GM12878 (cell line): ENCODE measurements around the gene PADI4. TPM values are rescaled to one million over a fixed set of nuclear protein-coding genes. Genes with fewer than 3 reads are reported as not detected.

Experiments
- ATAC-seq: fragments of 200-7000 bp; cut with Tn5 transposase; 3 replicates; pipeline ENCODE4 v1.9.1; 2020; ENCODE audit warnings: mild to moderate bottlenecking, moderate library complexity
- BruUV-seq: library from RNA; stranded (reverse); fragments of 400-500 nt; replicated peaks from 2 replicates; lab custom pipeline; 2021; lab: Mats Ljungman, UMichigan
- CTCF ChIA-PET: fragments of 300-600 bp; sonication (Branson Sonifier 250); formaldehyde crosslinking; extraction: SDS; loops from one replicate; lab custom pipeline; 2021; ENCODE audit warnings: inconsistent platforms; lab: Yijun Ruan, JAX
- POLR2A ChIA-PET: fragments of 350-600 bp; formaldehyde crosslinking; extraction: SDS; loops from one replicate; lab custom pipeline; 2021; ENCODE audit warnings: inconsistent platforms; lab: Charles Lee
- RAD21 ChIA-PET: fragments of 300-600 bp; sonication (Branson Sonifier 250); formaldehyde crosslinking; loops from one replicate; lab custom pipeline; 2023; ENCODE audit warnings: antibody characterized with exemption; ENCODE audit not compliant: unreplicated experiment; lab: Charles Lee
- SMC1A ChIA-PET: fragments of 300-600 bp; sonication (Branson Sonifier 250); formaldehyde crosslinking; loops from one replicate; lab custom pipeline; 2023; ENCODE audit not compliant: unreplicated experiment, uncharacterized antibody; lab: Charles Lee
- DNase-seq: peaks from one replicate; pipeline ENCODE4 v3.0.0-alpha.2; 2011; ENCODE audit warnings: low read depth, low spot score
- FAIRE-seq: peaks from 3 replicates; lab custom pipeline; 2011; peaks lifted over from hg19 to GRCh38; lab: Jason Lieb, UNC
- H2AFZ ChIP-seq: 2 replicates; pipeline ENCODE4 v1.6.0; 2011; ENCODE audit warnings: low read depth, low read length, control low read depth; ENCODE audit not compliant: control insufficient read depth
- H3K27ac ChIP-seq: 2 replicates; pipeline ENCODE4 v1.5.1; 2011; ENCODE audit warnings: control low read depth; ENCODE audit not compliant: control insufficient read depth, insufficient read depth
- H3K27me3 ChIP-seq, 2 experiments: replicated peaks in 1 of 2; 2 replicates each; pipeline versions ENCODE4 v1.6.0 to v1.6.1; 2011; ENCODE audit warnings: low read length in 1 of 2; ENCODE audit not compliant: control insufficient read depth in 2 of 2, insufficient read depth in 2 of 2
- H3K36me3 ChIP-seq, 2 experiments: 2 replicates each; pipeline ENCODE4 v1.5.1; 2011; ENCODE audit warnings: low read length in 1 of 2; ENCODE audit not compliant: control insufficient read depth in 2 of 2, insufficient read depth in 2 of 2
- H3K4me1 ChIP-seq: 2 replicates; pipeline ENCODE4 v1.6.1; 2011; ENCODE audit warnings: mild to moderate bottlenecking, low read length, moderate library complexity, mixed read lengths; ENCODE audit not compliant: control insufficient read depth, insufficient read depth
- H3K4me2 ChIP-seq: 2 replicates; pipeline ENCODE4 v1.6.0; 2011; ENCODE audit warnings: control low read depth; ENCODE audit not compliant: control insufficient read depth, insufficient read depth
- H3K4me3 ChIP-seq: fragments of 200-600 bp; sonication (generic); 2 replicates; pipeline ENCODE4 v1.5.1; 2016
- H3K79me2 ChIP-seq: 2 replicates; pipeline ENCODE4 v1.6.0; 2011; ENCODE audit warnings: low read length; ENCODE audit not compliant: control insufficient read depth, insufficient read depth
- H3K9ac ChIP-seq: 2 replicates; pipeline ENCODE4 v1.8.0; 2011; ENCODE audit warnings: low read length, control low read depth, mixed read lengths; ENCODE audit not compliant: control insufficient read depth, insufficient read depth
- H3K9me3 ChIP-seq: replicated peaks from 3 replicates; pipeline ENCODE4 v1.5.1; 2011; ENCODE audit warnings: mild to moderate bottlenecking, low read length; ENCODE audit not compliant: control insufficient read depth, insufficient read depth
- H4K20me1 ChIP-seq: 2 replicates; pipeline ENCODE4 v1.6.0; 2011; ENCODE audit not compliant: control insufficient read depth, insufficient read depth
- ASH2L ChIP-seq: fragments of 300-600, 200-600 bp; sonication (generic); IDR thresholded peaks from 2 replicates; pipeline ENCODE4 v1.6.1; 2017; ENCODE audit warnings: low read depth, mild to moderate bottlenecking, borderline replicate concordance
- BACH1 ChIP-seq: fragments of 450-650 bp; IDR thresholded peaks from 2 replicates; pipeline ENCODE4 v1.6.1; 2017; ENCODE audit warnings: mild to moderate bottlenecking, borderline replicate concordance
- CEBPB ChIP-seq, 2 experiments: fragments of 150-350 bp in 1 of 2; IDR thresholded peaks; 2 replicates each; pipeline ENCODE4 v1.6.1; 2012 to 2014; ENCODE audit warnings: low read depth in 2 of 2, low read length in 2 of 2, borderline replicate concordance in 1 of 2, inconsistent platforms in 1 of 2
- JUNB ChIP-seq: IDR thresholded peaks from 2 replicates; pipeline ENCODE4 v1.6.1; 2016; ENCODE audit warnings: antibody characterized with exemption, mild to moderate bottlenecking
- REST ChIP-seq: IDR thresholded peaks from 2 replicates; pipeline ENCODE4 v1.6.1; 2012; ENCODE audit warnings: mild to moderate bottlenecking, low read depth, low read length
- SKIL ChIP-seq: fragments of 450-650 bp; IDR thresholded peaks from 2 replicates; pipeline ENCODE4 v1.6.1; 2017; ENCODE audit warnings: mild to moderate bottlenecking, low read depth, inconsistent platforms; ENCODE audit not compliant: poor library complexity, severe bottlenecking
- SMAD1 ChIP-seq: fragments of 450-650 bp; IDR thresholded peaks from 2 replicates; pipeline ENCODE4 v1.6.1; 2018; ENCODE audit warnings: mild to moderate bottlenecking, low read depth; ENCODE audit not compliant: partially characterized antibody
- SMC3 ChIP-seq: IDR thresholded peaks from 2 replicates; pipeline ENCODE4 v1.6.1; 2011; ENCODE audit warnings: low read length, improper control_type of control experiment, borderline replicate concordance
- SREBF2 ChIP-seq: IDR thresholded peaks from 2 replicates; pipeline ENCODE4 v1.6.1; 2012; ENCODE audit warnings: mild to moderate bottlenecking, low read length
- ZBTB40 ChIP-seq: fragments of 450-650 bp; IDR thresholded peaks from 2 replicates; pipeline ENCODE4 v1.6.1; 2016; ENCODE audit warnings: mild to moderate bottlenecking, moderate library complexity, borderline replicate concordance
- WGBS: methylation state at CpG from one replicate; pipeline ENCODE4 v1.1.6; 2016; ENCODE audit warnings: low lambda C conversion rate; ENCODE audit not compliant: insufficient replicate concordance, insufficient coverage; ENCODE audit errors: missing lambda C conversion rate; 5-methylcytosine and 5-hydroxymethylcytosine counted together
- in situ Hi-C: fragments of 300-500 bp; cut with MboI; formaldehyde crosslinking; loops from 9 replicates; pipeline ENCODE4 v1.14.3; 2018; ENCODE audit warnings: mixed read lengths
- intact Hi-C: fragments of 100-400 bp; cut with micrococcal nuclease; formaldehyde crosslinking; loops from one replicate; pipeline ENCODE4 v1.14.2; 2022; ENCODE audit not compliant: unreplicated experiment
- polyA plus RNA-seq, 11 experiments: library from polyadenylated mRNA; depleted of rRNA in 4 of 11; unstranded in 6 of 11; stranded (reverse) in 5 of 11; fragments of >200 nt; fragmentation: Nextera tagmentation in 4 of 11; fragmentation: Illumina TruSeq in 1 of 11; extraction: Ambion mirVana in 4 of 11; extraction: Trizol in 1 of 11; gene quantifications; 1 replicate in 1 of 11; 2 replicates in 10 of 11; pipeline versions ENCODE4 v1.2.1 to v1.2.3, GENCODE V29; 2011 to 2016; ENCODE audit warnings: inconsistent platforms in 2 of 11, missing spikeins in 2 of 11, low read depth in 1 of 11
- total RNA-seq, 4 experiments: library from RNA; depleted of rRNA in 3 of 4; stranded (reverse); fragments of >200 nt in 3 of 4; fragmentation: Illumina TruSeq in 1 of 4; extraction: Trizol in 1 of 4; gene quantifications; 2 replicates each; pipeline versions ENCODE4 v1.2.1 to v1.2.3, GENCODE V29; 2013 to 2021

PADI4 gene
- total and polyA plus RNA-seq, 10 of the 15 experiments (the other 5 are each of a cell fraction or from before 2014, with no cell fraction given), result 0.08 to 0.47 (median 0.15) TPM; not detected in 3

GRCh38 chr1:17277511-17278159 is 30.4 kb upstream of the PADI4 start:
- Histone ChIP-seq H3K36me3 (no peaks in the 10 kb centered on the region), H3K4me1 (peaks cover 10% of the 10 kb centered on the region), H2AFZ (no peak overlapping the region), H4K20me1 (no peaks in the 10 kb centered on the region), H3K27me3 (peaks cover 0 to 2% of the 10 kb centered on the region in 2 experiments; a peak in 1 of 4 replicates), H3K4me3 (no peak overlapping the region), H3K4me2 (no peak overlapping the region), H3K9ac (no peak overlapping the region), H3K79me2 (no peaks in the 10 kb centered on the region), H3K9me3 (no peaks in the 10 kb centered on the region), H3K27ac (no peak overlapping the region)
- ChIA-PET RAD21 (interaction anchor here (1.1 kb wide), 1 partner anchor 219 kb away, joined by 3 read pairs; no protein-coding TSS in a partner anchor), POLR2A (no interaction called here), CTCF (no interaction called here), SMC1A (no interaction called here)
- intact Hi-C loops (loop anchor here (10.0 kb wide), 1 partner anchor 223 kb away; the partner anchor contains the start of gene SDHB), in situ Hi-C loops (no loop called here)
- no peak for DNase-seq
- FAIRE-seq, result no peak
- no peak for ATAC-seq
- TF ChIP-seq SMC3 (no peak), SREBF2 (no peak), SKIL (no peak), BACH1 (no peak), ZBTB40 (no peak), ASH2L (no peak), REST (no peak), CEBPB (IDR thresholded peaks at IDR 0.05; ENCODE audit: borderline replicate concordance in 1 of 2, low read depth in 2 of 2, low read length in 2 of 2) (no peak), JUNB (no peak), SMAD1 (no peak)
- BruUV-seq, result no TSS peak
- WGBS, result 39% methylated on average over 8 of the region's 8 CpGs
